ENCODE data around the gene PRKN.

DNA sequence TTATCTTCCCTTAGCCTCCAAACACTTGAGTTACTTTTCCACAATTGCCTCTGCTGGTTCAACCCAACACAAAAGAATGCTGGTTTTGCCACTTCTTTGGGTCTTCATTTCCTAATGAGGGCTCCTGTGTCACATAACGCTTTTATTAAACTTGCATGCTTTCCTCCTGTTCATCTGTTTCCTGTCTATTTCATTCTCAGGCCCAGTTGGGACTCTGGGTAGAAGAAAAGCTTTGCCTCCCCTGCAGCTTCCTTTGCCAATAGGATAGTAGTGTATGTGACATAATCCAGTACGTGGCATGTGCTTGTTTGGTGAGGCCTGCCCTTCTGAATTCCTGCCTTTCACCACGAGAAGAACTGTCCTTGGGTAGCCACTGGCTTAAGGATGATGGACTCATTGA lies 924.4 kb downstream of the PRKN start:
- TF ChIP-seq EZH2 (IDR thresholded peaks at IDR 0.05; ENCODE audit: insufficient read depth, poor library complexity, severe bottlenecking) (no peak), EZH2phosphoT487 (IDR thresholded peaks at IDR 0.05; ENCODE audit: insufficient read depth, low read depth) (no peak)
